HEK293 (cell line): ENCODE measurements around the gene GNA12.

Experiments used
- ATF2 ChIP-seq: fragments of 450-650 bp; formaldehyde crosslinking; IDR thresholded peaks from 2 replicates; pipeline ENCODE4 v1.5.1; 2016; ENCODE audit warnings: missing biosample characterization, missing genetic modification characterization, low read depth
- KLF9 ChIP-seq: fragments of 450-650 bp; formaldehyde crosslinking; IDR thresholded peaks from 2 replicates; pipeline ENCODE4 v1.5.1; 2016; ENCODE audit warnings: missing biosample characterization, missing genetic modification characterization, low read depth
- PBX3 ChIP-seq: sonication (generic); formaldehyde crosslinking; IDR thresholded peaks from 2 replicates; pipeline ENCODE4 v1.8.1; 2022; ENCODE audit warnings: mild to moderate bottlenecking, moderate library complexity, missing genetic modification reagents
- YY1 ChIP-seq: fragments of 450-650 bp; formaldehyde crosslinking; IDR thresholded peaks from 2 replicates; pipeline ENCODE4 v1.5.1; 2018; ENCODE audit warnings: missing biosample characterization, missing genetic modification characterization
- ZNF274 ChIP-seq, 2 experiments: fragments of 200-500 bp in 1 of 2; fragments of 450-650 bp in 1 of 2; sonication (Bioruptor generic) in 1 of 2; formaldehyde crosslinking in 1 of 2; IDR thresholded peaks; 2 replicates each; pipeline versions ENCODE4 v1.5.1 to v1.6.1; 2014 to 2016; ENCODE audit warnings: borderline replicate concordance in 1 of 2, inconsistent platforms in 1 of 2, low read length in 1 of 2, missing biosample characterization in 1 of 2, missing genetic modification characterization in 1 of 2
- ZNF416 ChIP-seq: fragments of 450-650 bp; formaldehyde crosslinking; IDR thresholded peaks from 2 replicates; pipeline ENCODE4 v1.5.1; 2016; ENCODE audit warnings: missing biosample characterization, missing genetic modification characterization
- ZNF510 ChIP-seq: fragments of 450-650 bp; formaldehyde crosslinking; IDR thresholded peaks from 2 replicates; pipeline ENCODE4 v1.5.1; 2018; ENCODE audit warnings: mild to moderate bottlenecking, missing genetic modification characterization, missing biosample characterization; ENCODE audit not compliant: insufficient replicate concordance
- ZNF843 ChIP-seq: fragments of 450-650 bp; formaldehyde crosslinking; IDR thresholded peaks from 2 replicates; pipeline ENCODE4 v1.5.1; 2016; ENCODE audit warnings: missing biosample characterization, missing genetic modification characterization
- TF ChIP-seq, protein P1 (sequence below): fragments of 450-650 bp; formaldehyde crosslinking; IDR thresholded peaks from 2 replicates; pipeline ENCODE4 v1.5.1; 2016; ENCODE audit warnings: missing biosample characterization, missing genetic modification characterization
- TF ChIP-seq, protein P2 (sequence below): IDR thresholded peaks from 2 replicates; pipeline ENCODE4 v1.6.1; 2011; ENCODE audit warnings: mild to moderate bottlenecking, low read depth, low read length, borderline replicate concordance
- TF ChIP-seq, protein P3 (sequence below): fragments of 450-650 bp; formaldehyde crosslinking; IDR thresholded peaks from 2 replicates; pipeline ENCODE4 v1.5.1; 2016; ENCODE audit warnings: missing biosample characterization, missing genetic modification characterization

- TF ChIP-seq ZNF843, result no peak
- TF ChIP-seq, protein P1, sequence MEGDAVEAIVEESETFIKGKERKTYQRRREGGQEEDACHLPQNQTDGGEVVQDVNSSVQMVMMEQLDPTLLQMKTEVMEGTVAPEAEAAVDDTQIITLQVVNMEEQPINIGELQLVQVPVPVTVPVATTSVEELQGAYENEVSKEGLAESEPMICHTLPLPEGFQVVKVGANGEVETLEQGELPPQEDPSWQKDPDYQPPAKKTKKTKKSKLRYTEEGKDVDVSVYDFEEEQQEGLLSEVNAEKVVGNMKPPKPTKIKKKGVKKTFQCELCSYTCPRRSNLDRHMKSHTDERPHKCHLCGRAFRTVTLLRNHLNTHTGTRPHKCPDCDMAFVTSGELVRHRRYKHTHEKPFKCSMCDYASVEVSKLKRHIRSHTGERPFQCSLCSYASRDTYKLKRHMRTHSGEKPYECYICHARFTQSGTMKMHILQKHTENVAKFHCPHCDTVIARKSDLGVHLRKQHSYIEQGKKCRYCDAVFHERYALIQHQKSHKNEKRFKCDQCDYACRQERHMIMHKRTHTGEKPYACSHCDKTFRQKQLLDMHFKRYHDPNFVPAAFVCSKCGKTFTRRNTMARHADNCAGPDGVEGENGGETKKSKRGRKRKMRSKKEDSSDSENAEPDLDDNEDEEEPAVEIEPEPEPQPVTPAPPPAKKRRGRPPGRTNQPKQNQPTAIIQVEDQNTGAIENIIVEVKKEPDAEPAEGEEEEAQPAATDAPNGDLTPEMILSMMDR (tag by site-specific recombination), result no peak
- TF ChIP-seq ZNF510 (tag by site-specific recombination), result no peak
- TF ChIP-seq, protein P2, sequence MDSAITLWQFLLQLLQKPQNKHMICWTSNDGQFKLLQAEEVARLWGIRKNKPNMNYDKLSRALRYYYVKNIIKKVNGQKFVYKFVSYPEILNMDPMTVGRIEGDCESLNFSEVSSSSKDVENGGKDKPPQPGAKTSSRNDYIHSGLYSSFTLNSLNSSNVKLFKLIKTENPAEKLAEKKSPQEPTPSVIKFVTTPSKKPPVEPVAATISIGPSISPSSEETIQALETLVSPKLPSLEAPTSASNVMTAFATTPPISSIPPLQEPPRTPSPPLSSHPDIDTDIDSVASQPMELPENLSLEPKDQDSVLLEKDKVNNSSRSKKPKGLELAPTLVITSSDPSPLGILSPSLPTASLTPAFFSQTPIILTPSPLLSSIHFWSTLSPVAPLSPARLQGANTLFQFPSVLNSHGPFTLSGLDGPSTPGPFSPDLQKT, result no peak
- no peak for TF ChIP-seq PBX3 (CRISPR knock-in tag)
- TF ChIP-seq, protein P3, sequence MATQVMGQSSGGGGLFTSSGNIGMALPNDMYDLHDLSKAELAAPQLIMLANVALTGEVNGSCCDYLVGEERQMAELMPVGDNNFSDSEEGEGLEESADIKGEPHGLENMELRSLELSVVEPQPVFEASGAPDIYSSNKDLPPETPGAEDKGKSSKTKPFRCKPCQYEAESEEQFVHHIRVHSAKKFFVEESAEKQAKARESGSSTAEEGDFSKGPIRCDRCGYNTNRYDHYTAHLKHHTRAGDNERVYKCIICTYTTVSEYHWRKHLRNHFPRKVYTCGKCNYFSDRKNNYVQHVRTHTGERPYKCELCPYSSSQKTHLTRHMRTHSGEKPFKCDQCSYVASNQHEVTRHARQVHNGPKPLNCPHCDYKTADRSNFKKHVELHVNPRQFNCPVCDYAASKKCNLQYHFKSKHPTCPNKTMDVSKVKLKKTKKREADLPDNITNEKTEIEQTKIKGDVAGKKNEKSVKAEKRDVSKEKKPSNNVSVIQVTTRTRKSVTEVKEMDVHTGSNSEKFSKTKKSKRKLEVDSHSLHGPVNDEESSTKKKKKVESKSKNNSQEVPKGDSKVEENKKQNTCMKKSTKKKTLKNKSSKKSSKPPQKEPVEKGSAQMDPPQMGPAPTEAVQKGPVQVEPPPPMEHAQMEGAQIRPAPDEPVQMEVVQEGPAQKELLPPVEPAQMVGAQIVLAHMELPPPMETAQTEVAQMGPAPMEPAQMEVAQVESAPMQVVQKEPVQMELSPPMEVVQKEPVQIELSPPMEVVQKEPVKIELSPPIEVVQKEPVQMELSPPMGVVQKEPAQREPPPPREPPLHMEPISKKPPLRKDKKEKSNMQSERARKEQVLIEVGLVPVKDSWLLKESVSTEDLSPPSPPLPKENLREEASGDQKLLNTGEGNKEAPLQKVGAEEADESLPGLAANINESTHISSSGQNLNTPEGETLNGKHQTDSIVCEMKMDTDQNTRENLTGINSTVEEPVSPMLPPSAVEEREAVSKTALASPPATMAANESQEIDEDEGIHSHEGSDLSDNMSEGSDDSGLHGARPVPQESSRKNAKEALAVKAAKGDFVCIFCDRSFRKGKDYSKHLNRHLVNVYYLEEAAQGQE (tag by site-specific recombination), result no peak
- TF ChIP-seq ZNF416 (tag by site-specific recombination), result no peak
- TF ChIP-seq ATF2 (tag by site-specific recombination), result no peak
- no peak for TF ChIP-seq KLF9 (tag by site-specific recombination)
- TF ChIP-seq ZNF274 (IDR thresholded peaks at IDR 0.05; ENCODE audit: low read length), result no peak
- TF ChIP-seq ZNF274 (tag by site-specific recombination; IDR thresholded peaks at IDR 0.05; ENCODE audit: borderline replicate concordance), result no peak
- TF ChIP-seq YY1 (tag by site-specific recombination), result no peak
Measured at GRCh38 chr7:2706685-2707126, 137.4 kb downstream of the GNA12 start.
